HL-60/S4 treated with phorbol 12-myristate 13-acetate at 8.2 ng/mL for 4 days and 3 days (cell line): ENCODE results near the gene NUDT8.
"Not testable (repeated sequence)": the region's sequence is repeated elsewhere in the genome, so short reads cannot be mapped to it uniquely, and the experiment has no call there.

Source experiments
- in situ Hi-C: fragments of 300-500 bp; cut with MboI; formaldehyde crosslinking; loops from 2 replicates; pipeline ENCODE4 v1.15.0; 2022; ENCODE audit warnings: low sequenced_read_pairs

NUDT8 gene

GRCh38 chr11:67596753-67597300 lies 32.9 kb downstream of the NUDT8 start:
- in situ Hi-C loops = no loop called here

GRCh38 chr11:67594480-67594879 lies 35.3 kb downstream of the NUDT8 start:
- in situ Hi-C loops = no loop called here

GRCh38 chr11:67593565-67593905 lies 36.2 kb downstream of the NUDT8 start:
- in situ Hi-C loops = no loop called here

DNA sequence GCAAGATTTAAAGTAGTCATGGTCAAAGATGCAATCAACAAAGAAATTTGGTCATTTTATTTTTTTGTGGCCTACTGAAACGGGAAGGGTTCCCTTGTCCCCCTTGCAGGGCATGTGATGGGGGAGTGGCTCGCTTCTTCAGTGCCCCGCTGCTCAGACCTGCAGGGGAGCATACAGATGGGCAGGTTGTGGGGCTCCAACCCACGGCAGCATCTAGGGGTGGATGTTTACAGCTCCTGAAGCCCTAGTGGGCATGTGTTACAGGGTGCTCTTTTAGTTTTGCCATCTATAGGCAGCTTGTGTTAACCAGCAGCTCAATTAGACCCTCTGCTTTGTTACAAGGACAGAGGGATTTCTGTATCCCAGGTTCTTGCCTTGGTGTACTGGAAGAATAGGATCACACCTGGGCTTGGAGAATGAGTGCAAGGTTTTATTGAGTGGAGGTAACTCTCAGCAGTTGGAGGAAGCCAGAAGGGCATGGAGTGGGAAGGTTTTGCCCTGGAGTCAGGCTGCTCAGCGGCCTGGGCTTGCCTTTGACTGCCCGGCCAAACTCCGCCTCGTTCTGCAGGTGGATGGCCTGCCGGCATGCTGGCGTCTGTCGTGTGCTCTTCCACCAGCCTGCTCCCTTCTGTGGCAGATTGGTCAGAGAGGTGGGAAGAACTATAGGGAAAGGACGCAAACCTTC lies 36.7 kb downstream of the NUDT8 start:
- in situ Hi-C loops = no loop called here

DNA sequence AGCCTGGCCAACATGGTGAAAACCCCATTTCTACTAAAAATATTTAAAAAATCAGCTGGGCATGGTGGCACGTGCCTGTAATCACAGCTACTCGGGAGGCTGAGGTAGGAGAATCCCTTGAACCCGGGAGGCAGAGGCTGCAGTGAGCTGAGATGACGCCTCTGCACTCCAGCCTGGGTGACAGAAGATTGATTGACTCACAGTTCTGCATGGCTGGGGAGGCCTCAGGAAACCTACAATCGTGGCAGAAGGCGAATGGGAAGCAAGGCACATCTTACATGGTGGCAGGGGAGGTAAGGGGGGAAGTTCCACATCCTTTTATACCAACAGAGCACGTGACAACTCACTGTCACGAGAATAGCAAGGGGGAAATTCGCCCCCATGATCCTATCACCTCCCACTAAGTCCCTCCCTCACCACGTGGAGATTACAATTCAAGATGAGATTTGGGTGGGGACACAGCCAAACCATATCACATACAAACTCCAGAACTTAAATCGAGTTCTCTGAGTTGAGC lies 40.8 kb downstream of the NUDT8 start:
- in situ Hi-C loops = not testable (repeated sequence)

DNA sequence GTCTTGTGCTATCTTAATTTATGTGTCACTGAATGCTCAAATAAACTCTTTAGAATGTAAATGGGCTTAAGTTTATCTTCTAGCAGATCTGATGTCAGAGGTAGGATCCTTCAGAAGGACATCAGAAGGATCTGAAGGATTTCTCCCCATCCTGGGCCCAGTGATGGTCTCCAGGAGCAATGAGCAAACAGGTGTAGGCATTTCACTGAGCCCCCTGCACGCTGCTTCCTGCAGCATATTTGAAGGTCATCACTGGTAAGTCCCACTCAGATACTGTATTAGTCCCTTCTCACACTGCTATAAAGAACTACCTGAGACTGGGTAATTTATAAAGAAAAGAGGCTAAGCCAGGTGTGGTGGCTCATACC lies 41.6 kb downstream of the NUDT8 start:
- in situ Hi-C loops = no loop called here

DNA sequence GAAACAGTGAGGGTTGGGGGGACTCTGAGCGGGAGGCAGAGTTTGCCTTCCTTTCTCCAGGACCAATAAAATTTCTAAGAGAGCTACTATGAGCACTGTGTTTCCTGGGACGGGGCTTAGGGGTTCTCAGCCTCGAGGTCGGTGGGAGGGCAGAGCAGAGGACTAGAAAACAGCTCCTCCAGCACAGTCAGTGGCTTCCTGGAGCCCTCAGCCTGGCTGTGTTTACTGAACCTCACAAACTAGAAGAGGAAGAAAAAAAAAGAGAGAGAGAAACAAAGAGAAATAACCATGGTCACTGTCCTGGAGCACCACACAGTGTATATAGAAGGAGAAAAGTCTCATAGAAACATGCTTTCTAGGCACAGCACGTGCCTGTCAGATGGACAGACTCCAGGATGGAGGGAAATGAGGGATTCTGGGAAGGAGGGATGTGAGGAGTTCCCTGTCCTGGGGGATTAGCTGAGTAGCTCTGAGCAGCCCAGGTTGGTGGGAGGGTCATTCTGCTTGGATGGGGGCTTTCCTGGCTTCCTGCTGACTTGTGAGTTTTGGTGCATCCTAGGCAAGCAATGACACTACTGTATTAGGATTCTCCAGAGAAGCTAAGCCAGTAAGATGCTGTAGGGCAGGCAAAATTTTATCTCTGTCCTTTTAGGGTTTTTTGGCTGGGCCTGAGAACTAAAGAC lies 43.0 kb downstream of the NUDT8 start:
- in situ Hi-C loops = no loop called here

- in situ Hi-C loops = no loop called here
Observed at GRCh38 chr11:67585911-67586310, 43.8 kb downstream of the NUDT8 start.

DNA sequence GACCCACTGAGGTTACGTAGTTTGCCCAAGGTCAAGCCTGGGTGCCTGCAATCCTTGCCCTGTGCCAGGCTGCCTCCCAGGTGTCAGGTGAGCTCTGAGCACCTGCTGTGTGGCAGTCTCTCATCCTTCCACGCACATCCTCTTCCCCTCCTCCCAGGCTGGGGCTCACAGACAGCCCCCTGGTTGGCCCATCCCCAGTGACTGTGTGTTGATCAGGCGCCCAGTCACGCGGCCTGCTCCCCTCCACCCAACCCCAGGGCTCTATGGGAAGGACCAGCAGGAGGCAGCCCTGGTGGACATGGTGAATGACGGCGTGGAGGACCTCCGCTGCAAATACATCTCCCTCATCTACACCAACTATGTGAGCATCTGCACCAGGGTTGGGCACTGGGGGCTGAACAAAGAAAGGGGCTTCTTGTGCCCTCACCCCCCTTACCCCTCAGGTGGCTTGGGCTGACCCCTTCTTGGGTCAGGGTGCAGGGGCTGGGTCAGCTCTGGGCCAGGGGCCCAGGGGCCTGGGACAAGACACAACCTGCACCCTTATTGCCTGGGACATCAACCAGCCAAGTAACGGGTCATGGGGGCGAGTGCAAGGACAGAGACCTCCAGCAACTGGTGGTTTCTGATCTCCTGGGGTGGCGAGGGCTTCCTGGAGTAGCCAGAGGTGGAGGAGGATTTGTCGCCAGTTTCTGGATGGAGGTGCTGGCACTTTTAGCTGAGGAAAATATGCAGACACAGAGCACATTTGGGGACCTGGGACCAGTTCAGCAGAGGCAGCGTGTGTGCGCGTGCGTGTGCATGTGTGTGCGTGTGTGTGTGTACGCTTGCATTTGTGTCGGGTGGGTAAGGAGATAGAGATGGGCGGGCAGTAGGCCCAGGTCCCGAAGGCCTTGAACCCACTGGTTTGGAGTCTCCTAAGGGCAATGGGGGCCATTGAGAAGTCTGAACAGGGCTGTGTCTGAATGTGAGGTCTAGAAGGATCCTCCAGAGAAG lies 44.6 kb downstream of the NUDT8 start:
- in situ Hi-C loops = no loop called here

GRCh38 chr11:67584205-67584880 lies 45.4 kb downstream of the NUDT8 start:
- in situ Hi-C loops = no loop called here

DNA sequence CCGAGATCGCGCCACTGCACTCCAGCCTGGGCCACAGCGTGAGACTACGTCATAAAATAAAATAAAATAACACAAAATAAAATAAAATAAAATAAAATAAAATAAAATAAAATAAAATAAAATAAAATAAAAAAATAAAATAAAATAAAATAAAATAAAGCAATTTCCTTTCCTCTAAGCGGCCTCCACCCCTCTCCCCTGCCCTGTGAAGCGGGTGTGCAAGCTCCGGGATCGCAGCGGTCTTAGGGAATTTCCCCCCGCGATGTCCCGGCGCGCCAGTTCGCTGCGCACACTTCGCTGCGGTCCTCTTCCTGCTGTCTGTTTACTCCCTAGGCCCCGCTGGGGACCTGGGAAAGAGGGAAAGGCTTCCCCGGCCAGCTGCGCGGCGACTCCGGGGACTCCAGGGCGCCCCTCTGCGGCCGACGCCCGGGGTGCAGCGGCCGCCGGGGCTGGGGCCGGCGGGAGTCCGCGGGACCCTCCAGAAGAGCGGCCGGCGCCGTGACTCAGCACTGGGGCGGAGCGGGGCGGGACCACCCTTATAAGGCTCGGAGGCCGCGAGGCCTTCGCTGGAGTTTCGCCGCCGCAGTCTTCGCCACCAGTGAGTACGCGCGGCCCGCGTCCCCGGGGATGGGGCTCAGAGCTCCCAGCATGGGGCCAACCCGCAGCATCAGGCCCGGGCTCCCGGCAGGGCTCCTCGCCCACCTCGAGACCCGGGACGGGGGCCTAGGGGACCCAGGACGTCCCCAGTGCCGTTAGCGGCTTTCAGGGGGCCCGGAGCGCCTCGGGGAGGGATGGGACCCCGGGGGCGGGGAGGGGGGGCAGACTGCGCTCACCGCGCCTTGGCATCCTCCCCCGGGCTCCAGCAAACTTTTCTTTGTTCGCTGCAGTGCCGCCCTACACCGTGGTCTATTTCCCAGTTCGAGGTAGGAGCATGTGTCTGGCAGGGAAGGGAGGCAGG lies 46.2 kb downstream of the NUDT8 start, which contains the start of gene GSTP1:
Gene GSTP1, plus strand, starts transcription at position 566 of the 958 bp plus-strand sequence. Its CDS starts 32 bp downstream, at position 598.
- in situ Hi-C loops = no loop called here

GRCh38 chr11:67582011-67582410 lies 47.7 kb downstream of the NUDT8 start:
- in situ Hi-C loops = no loop called here

DNA sequence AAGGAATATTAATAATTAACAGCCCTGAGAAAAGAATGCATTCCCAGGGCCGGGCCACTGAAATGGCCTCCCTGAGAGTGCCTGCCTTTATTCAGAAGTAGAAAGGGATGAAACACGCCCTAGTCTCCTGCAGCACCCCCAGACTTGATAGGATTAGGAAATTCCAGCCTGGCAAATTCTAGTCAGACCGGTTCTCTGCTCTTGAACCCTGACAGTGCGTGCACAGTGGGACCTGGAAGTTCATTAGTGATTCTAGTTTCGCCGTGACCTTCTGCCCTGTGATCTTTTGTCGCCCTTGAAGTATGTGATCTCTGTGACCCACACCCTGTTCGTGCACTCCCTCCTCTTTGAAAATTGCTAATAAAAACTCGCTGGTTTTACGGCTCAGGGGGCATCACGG lies 48.3 kb downstream of the NUDT8 start:
- in situ Hi-C loops = no loop called here

GRCh38 chr11:67577951-67578350 lies 51.8 kb downstream of the NUDT8 start:
- in situ Hi-C loops = no loop called here
